ENCODE results near the gene GPHN. TPM values are rescaled to one million over a fixed set of nuclear protein-coding genes. Genes with fewer than 3 reads are reported as not detected.

GPHN gene
- polyA plus RNA-seq, 1 of the 3 experiments (the other 2 are of a cell fraction): 6.9 TPM

GRCh38 chr14:66493750-66494149 lies 14.2 kb upstream of the GPHN start:
- Histone ChIP-seq H2AFZ (ENCODE audit: low read depth) (no peak overlapping the region), H3K27me3 (ENCODE audit: insufficient read depth) (no peaks in the 10 kb centered on the region), H3K4me1 (ENCODE audit: control insufficient read depth in 1 of 2, insufficient read depth in 2 of 2, low read depth in 1 of 2, low read length in 1 of 2) (peaks cover 0 to 5% of the 10 kb centered on the region in 2 experiments; a peak in 2 of 4 replicates), H3K9me3 (no peaks in the 10 kb centered on the region), H3K27ac (ENCODE audit: low read depth in 2 of 2, low read length in 1 of 2) (no peak overlapping the region; a peak in 1 of 4 replicates), H3K4me3 (ENCODE audit: low read depth in 2 of 2, low read length in 1 of 2) (no peak overlapping the region), H3K4me2 (no peak overlapping the region), H4K20me1 (ENCODE audit: insufficient read depth) (no peaks in the 10 kb centered on the region), H3K79me2 (ENCODE audit: insufficient read depth) (no peaks in the 10 kb centered on the region), H3K9ac (no peak overlapping the region), H3K36me3 (replicated peaks in 1 of 2; ENCODE audit: control insufficient read depth in 1 of 2, insufficient read depth in 2 of 2, low read length in 1 of 2) (no peaks in the 10 kb centered on the region), H3F3A (replicated peaks; ENCODE audit: insufficient read depth) (no peaks in the 10 kb centered on the region), H3K9me2 (no peaks in the 10 kb centered on the region)
- no peak for TF ChIP-seq USF1 (IDR thresholded peaks at IDR 0.05; ENCODE audit: borderline replicate concordance, low read depth)
- peak in 1 of 2 experiments; percentile 71; a peak in 1 of 4 replicates for TF ChIP-seq EP300 (IDR thresholded peaks at IDR 0.05; ENCODE audit: borderline replicate concordance in 1 of 2, low read depth in 1 of 2, low read length in 1 of 2)
- peak; percentile 70 for TF ChIP-seq GATA2 (CRISPR knock-in tag; IDR thresholded peaks at IDR 0.05)
- ChIA-PET CTCF (interaction anchor here (3.0 kb wide), 1 partner anchor 16 kb away, joined by 10 read pairs; no protein-coding TSS in a partner anchor), POLR2A (no interaction called here)
- peak; percentile 15 for DNase-seq

GRCh38 chr14:66495218-66496098 lies 12.5 kb upstream of the GPHN start:
- Histone ChIP-seq H3K4me2 (no peak overlapping the region), H3K36me3 (replicated peaks in 1 of 2; ENCODE audit: control insufficient read depth in 1 of 2, insufficient read depth in 2 of 2, low read length in 1 of 2) (no peaks in the 10 kb centered on the region), H3K9me3 (no peaks in the 10 kb centered on the region), H3K9me2 (no peaks in the 10 kb centered on the region), H3K27me3 (ENCODE audit: insufficient read depth) (no peaks in the 10 kb centered on the region), H4K20me1 (ENCODE audit: insufficient read depth) (no peaks in the 10 kb centered on the region), H3K4me3 (ENCODE audit: low read depth in 2 of 2, low read length in 1 of 2) (no peak overlapping the region; a peak in 1 of 4 replicates), H3K27ac (ENCODE audit: low read depth in 2 of 2, low read length in 1 of 2) (no peak overlapping the region), H2AFZ (ENCODE audit: low read depth) (peak overlapping the region; percentile 52; the same call in 1 of the 2 replicates), H3F3A (replicated peaks; ENCODE audit: insufficient read depth) (no peaks in the 10 kb centered on the region), H3K79me2 (ENCODE audit: insufficient read depth) (no peaks in the 10 kb centered on the region), H3K9ac (no peak overlapping the region), H3K4me1 (ENCODE audit: control insufficient read depth in 1 of 2, insufficient read depth in 2 of 2, low read depth in 1 of 2, low read length in 1 of 2) (peaks cover 0 to 5% of the 10 kb centered on the region in 2 experiments; a peak in 2 of 4 replicates)
- ChIA-PET POLR2A (no interaction called here), CTCF (interaction anchor here (0.6 to 1.5 kb wide), 17 partner anchors 9 to 1209 kb away, joined by 3 to 6 read pairs (median 4); partner anchors contain the start of genes CCDC196 and GPHN)
- peak; percentile 40 for DNase-seq
- TF ChIP-seq SMC3 (IDR thresholded peaks at IDR 0.05; ENCODE audit: low read depth, low read length): peak; percentile 72
- TF ChIP-seq RAD21 (IDR thresholded peaks at IDR 0.05; ENCODE audit: low read length): peak; percentile 84
- TF ChIP-seq MXI1 (IDR thresholded peaks at IDR 0.05; ENCODE audit: low read depth, low read length): 0 out of 2 replicates have a peak, but pooled peaks have one; percentile 24
- peak; percentile 88 for TF ChIP-seq CTCF (IDR thresholded peaks at IDR 0.05)
- no peak for TF ChIP-seq FOXJ3 (CRISPR knock-in tag; IDR thresholded peaks at IDR 0.05)
- no peak for TF ChIP-seq FOXM1 (IDR thresholded peaks at IDR 0.05; ENCODE audit: low read depth)
- TF ChIP-seq RFX5 (IDR thresholded peaks at IDR 0.05; ENCODE audit: low read length): 0 out of 2 replicates have a peak, but pooled peaks have one; percentile 49
- WGBS (ENCODE audit: low lambda C conversion rate): 7% methylated on average over 4 of the region's 4 CpGs

Data from SK-N-SH (cell line).